Activated naive CD4-positive, alpha-beta T cell (primary cell): ENCODE results near the gene CCL7.
"Not testable (repeated sequence)": the region's sequence is repeated elsewhere in the genome, so short reads cannot be mapped to it uniquely, and the experiment has no call there.

Source experiments
- DNase-seq, 4 experiments: peaks; one replicate each; lab custom pipeline; 2025; lab: John Stamatoyannopoulos, UW

Gene CCL7

GRCh38 chr17:34269969-34270368, at the start of gene CCL7:
CCL7 (plus strand) TSS chr17:34270221; CDS start chr17:34270291, 70 bp downstream.
- DNase-seq: no peak

- DNase-seq: no peak
Observed at GRCh38 chr17:34220752-34221395, 49.1 kb upstream of the CCL7 start.

DNA sequence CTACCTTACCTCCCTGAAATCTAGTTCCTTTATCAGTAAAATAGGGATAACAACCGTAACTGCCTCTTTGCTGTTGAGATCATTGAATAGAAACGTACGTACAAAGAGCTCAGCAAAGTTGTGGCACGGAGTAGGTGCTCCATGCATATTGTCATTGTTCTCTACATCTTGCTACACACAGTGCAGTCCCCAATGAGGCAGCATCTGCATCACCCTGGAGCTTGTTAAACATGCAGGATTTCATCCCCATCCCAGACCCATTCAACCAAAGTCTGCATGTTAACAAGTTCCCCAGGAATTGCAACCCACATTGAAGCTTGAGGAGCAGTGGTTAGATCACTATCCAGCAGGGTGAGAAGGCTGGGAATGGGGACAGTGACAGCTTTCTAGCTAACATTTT, 48.6 kb upstream of the CCL7 start:
- DNase-seq: no peak

- no peak for DNase-seq
Observed at GRCh38 chr17:34222722-34223497, 47.1 kb upstream of the CCL7 start.

DNA sequence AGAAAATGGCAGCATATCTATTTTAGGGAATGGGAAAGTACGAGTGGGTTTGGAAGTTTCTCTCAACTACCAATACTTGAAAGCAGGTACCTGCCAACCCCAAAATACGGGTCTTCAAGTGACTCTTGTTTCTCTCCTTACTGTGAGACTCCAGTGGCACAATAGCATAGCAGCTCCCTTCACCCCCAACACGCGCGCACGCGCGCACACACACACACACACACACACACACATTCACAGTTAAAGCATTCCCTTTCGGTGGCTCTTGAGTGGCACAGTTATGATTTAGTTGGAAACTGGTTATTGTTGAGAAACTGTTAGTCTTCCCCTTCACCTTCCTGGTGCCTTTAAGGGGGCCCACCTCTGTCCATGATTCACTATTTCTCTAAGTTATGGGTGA, 45.0 kb upstream of the CCL7 start:
- no peak for DNase-seq

DNA sequence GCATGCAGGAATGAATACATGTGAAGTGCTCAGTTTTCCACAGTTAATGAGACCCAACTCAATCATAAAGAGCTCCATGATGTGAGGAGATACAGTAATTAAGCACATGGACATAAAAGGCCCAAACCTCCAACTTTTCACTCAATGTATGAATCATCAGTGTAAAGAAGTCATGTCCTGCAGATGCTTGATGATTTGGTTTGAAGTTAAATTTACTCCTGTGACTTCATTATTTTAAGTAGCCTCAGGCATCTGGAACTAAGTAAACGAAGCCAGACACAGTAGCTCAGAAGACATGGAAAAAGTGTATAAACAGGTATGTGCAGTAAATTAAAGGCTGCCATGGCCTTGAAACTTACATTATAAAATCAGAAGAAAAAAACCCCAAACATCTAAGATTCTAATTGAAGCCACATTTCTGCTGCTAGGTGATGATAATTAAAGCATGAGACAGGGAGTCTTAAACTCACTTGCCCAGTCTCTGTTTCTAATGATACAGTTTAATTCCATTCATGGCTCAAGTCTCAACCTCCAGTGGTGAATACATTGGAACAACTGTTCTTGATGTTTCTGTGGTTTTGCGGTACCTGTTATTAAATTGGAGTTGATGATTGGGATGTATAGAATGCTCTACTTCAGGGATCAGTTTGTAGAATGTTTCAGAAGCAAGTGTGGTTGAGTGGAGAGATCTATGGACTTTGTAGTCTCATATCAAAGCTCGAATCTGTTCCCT, 43.8 kb upstream of the CCL7 start:
- DNase-seq: no peak

GRCh38 chr17:34226744-34227034, 43.3 kb upstream of the CCL7 start:
- DNase-seq: no peak

GRCh38 chr17:34227293-34227692, 42.7 kb upstream of the CCL7 start:
- DNase-seq: not testable (repeated sequence)

DNA sequence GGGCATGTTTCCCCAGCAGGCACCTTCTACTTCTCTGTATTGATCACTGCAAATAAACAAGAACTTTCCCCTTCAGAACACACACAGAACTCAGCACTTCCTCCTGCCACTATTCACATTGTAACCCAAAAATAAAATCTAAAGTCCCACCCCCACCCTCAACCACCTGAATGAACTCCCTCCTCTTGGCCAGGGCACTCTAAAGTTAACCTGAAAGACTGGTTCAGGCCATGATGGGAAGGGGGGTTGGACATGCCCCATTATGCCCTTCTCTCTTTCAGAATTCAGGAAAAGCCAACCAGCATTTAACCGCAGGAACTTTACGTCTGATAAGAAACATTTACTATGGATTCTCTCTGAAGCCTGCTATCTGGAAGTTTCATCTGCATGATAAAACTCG, 42.3 kb upstream of the CCL7 start:
- no peak for DNase-seq

DNA sequence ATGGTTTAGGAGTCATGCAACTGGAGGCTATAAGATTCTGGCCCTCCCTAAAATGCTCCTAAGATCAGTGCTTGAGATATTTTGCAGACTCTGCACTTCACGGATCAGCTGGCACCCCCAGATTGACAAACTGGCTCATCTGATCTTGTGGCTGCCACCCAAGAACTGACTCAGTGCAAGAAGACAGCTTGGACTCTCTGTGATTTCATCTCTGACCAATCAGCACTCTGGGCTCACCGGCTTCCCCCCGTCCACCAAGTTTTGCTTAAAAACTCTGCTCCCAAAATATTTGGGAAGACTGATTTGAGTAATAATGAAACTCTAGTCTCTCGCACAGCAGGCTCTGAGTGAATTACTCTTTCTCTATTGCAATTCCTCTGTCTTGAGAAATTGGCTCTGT, 41.2 kb upstream of the CCL7 start:
- DNase-seq: no peak

- no peak for DNase-seq
Observed at GRCh38 chr17:34230342-34230741, 39.7 kb upstream of the CCL7 start.

GRCh38 chr17:34234616-34235015, 35.4 kb upstream of the CCL7 start:
- no peak for DNase-seq

- DNase-seq: no peak
Observed at GRCh38 chr17:34235389-34236028, 34.5 kb upstream of the CCL7 start.

DNA sequence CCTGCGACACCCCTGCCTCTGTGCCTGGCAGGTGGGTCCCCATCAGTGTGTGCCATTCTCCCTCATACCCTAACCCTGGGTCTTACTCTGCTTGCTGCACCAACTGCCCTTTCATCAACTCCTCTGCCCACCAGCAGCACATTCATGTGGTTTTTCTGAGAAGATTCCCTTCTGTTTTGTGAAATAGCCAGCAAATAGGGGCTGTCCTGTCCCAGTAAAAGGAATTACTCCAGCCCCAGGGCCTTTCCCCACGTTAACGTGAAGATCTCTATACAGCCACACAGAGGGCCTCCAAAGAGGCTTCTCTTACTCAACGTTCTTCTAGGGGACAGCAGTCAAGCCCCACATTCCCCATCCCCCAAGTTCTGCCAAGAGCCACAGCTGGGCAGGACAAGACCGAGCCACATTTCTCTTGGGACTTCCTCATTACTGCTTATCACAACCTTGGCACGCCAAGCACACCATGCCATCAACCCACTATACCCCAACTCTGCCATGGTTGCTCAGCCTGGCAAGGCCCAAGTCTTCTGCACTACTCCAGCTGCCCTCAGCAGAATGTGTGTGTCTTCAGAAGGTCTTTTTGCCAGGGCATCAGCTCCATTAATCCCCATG, 33.6 kb upstream of the CCL7 start:
- no peak for DNase-seq

DNA sequence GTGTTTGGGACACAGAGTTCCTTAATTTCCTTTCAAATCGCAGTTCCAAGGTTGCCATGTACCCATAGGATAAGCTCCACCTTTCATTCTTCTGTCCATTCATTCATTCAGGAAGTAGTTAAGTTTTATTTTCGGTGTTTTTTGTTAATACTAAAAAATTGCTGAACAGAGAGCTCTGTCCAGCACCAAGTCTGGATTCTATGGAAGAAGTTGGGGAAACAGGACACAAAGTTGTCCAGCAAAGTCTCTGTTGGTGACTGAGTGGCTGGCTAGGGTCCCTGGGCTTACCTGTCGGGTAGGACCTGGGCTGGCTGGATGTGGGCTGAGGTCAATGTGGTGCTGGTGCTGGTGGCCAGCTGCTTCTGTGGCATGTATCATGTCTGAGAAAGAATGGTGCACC, 32.6 kb upstream of the CCL7 start:
- DNase-seq: no peak

DNA sequence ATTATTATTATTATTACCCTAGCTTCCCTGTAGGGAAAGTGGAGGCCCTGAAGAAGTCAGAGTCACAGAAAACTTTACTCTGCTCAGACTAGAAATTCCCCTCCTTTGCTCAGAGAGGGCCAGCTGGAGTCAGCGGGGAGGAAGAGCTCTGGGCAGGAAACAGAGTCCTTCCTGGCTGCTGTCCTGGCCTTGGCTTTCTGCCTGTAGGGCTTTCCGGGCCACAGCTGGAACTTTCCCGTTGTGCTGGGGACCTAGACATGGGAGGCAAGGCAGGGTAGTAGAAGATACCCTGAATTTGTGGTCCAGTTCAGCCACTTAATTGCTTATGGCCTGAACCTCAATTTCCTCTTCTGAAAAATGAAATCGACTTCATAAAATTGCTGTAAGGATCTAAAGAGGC, 29.0 kb upstream of the CCL7 start:
- DNase-seq: no peak

DNA sequence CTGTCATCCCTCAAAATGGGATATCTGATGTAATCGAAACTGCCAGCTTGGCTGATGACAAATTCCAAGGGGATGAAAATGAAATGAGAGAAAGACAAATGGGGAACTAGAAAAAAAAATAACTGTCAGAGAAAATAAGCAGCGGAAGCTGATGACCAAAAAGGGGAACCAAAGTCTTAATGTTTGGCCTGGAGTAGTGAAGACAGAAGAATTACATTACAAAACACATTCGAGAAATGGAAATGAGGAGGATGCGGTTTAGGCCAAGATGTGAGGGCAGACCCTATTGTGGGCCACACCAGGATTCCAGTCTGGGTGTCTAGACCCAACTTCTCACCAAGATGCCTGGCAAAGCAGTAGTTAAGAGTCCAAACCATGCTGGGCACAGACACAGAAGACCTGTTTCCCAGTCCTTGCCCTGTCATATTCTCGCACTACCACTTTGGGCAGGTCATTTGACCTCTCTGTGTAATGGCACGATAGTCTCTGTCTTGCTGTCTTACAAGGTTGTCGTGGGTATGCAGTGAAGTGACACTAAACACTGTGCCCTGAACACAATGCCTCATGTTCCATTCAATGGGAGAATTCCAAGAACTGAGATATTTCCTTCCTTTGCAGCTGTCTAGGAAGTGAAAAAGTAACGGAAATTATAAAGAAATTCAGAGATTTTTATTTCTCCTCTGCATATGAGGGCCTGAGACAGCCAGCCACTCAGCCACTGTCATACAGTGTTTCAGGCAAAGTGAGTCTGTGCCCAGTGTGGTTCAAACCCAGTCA, 27.2 kb upstream of the CCL7 start:
- no peak for DNase-seq

GRCh38 chr17:34243364-34244320, 26.4 kb upstream of the CCL7 start:
- no peak for DNase-seq

DNA sequence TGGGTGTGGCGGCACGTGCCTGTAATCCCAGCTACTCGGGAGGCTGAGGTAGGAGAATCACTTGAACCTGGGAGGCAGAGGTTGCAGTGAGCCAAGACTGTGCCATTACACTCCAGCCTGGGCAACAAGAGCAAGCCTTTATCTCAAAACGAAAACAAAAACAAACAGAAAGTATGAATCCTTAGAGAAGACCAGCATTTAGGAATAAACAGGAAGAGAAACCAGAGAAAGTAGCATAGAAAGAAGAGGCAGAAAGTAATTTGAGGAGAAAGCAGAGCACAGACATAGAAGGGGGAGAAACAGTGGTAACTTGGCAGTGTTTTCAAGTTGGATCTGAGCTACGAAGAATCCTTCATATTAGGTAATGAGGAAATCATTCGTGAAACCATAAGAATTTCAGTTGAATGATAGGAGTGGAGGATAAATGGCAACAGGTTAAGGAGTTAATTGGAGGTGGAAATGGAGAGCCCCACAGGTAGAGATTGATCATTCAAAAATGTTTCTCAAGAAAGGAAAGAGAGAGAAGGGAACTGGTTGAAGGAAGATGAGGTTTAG, 24.6 kb upstream of the CCL7 start:
- no peak for DNase-seq

- no peak for DNase-seq
Observed at GRCh38 chr17:34246446-34246845, 23.6 kb upstream of the CCL7 start.
